ENCODE results near the gene HTR3E.

DNA sequence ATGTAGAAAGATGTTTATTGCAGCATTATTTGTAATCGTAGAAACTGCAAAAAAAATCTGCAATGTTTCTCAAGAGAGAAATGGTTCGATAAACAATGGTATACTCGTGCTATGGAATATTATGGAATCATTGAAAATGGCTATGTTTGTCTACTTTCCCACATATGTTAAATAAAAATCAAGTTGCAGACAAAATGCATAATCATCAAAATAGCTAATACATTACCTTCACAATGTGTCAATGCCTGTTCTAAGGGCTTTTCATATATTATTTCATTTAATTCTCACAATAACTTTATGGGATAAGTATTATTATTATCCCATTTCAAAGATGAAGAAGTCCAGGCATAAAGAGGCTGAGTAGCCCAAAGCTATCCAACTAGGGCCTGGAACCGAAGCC lies 36.1 kb downstream of the HTR3E start:
- no peak for TF ChIP-seq EZH2 (IDR thresholded peaks at IDR 0.05; ENCODE audit: insufficient read depth, poor library complexity, severe bottlenecking)
- TF ChIP-seq EZH2phosphoT487 (IDR thresholded peaks at IDR 0.05; ENCODE audit: insufficient read depth, low read depth): no peak
